Measurements from ENCODE around the gene PPP1R14B. TPM values are rescaled to one million over a fixed set of nuclear protein-coding genes. Genes with fewer than 3 reads are reported as not detected.

PPP1R14B gene
- total and polyA plus RNA-seq, 12 donors: 52.4 to 331 (median 92.5) TPM

DNA sequence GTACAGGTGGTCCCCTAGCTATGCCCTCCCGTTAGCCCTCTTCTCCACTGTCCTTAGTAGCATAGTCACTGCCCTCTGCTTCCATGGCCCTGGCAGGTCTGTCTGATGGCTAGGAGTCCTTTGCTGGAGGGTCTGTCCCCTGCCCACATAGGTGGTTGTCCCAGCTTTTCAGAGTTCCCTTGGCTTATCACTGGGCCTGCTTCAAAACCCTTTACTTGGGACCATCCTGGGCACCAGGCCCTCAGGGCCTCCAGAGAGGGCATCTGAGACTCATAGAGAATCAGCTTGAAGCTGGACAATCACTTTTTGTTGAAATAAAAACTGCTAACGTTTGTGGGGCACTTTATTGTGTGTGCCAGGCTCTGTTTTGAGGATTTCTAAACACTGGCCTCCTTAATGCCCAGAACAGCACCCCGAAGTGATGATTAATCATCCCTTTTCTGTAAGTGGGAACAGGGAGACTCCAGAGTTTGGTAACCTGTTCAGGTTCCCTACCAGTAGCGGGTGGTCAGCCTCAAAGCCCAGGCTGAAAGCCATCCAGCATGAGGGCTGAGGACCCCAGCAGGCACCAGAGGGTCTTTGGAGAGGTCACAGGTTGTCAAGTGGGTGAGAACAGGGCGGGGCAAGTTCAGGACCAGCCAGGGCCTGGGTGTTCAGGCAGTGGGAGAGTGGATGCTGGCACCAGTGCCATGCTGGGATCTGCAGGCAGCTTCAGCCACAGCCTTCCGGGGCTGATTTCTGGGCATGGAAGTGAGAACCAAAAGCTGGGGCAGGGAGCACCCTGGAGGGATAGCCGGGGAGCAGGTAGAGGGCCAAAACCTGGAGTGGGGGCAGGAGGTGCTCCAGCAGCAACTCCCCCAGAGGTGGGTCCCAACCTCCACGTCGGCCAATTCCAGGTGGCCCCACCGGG is 43.9 kb upstream of the PPP1R14B start:
- H3K9me3 ChIP-seq: no peaks in the 10 kb centered on the region
- 52 to 54% methylated on average over 10 of the region's 10 CpGs for WGBS, 2 donors
- TF ChIP-seq, protein P1, sequence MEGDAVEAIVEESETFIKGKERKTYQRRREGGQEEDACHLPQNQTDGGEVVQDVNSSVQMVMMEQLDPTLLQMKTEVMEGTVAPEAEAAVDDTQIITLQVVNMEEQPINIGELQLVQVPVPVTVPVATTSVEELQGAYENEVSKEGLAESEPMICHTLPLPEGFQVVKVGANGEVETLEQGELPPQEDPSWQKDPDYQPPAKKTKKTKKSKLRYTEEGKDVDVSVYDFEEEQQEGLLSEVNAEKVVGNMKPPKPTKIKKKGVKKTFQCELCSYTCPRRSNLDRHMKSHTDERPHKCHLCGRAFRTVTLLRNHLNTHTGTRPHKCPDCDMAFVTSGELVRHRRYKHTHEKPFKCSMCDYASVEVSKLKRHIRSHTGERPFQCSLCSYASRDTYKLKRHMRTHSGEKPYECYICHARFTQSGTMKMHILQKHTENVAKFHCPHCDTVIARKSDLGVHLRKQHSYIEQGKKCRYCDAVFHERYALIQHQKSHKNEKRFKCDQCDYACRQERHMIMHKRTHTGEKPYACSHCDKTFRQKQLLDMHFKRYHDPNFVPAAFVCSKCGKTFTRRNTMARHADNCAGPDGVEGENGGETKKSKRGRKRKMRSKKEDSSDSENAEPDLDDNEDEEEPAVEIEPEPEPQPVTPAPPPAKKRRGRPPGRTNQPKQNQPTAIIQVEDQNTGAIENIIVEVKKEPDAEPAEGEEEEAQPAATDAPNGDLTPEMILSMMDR (IDR thresholded peaks at IDR 0.05): no peak
- H3K27ac ChIP-seq: no peak overlapping the region
- DNase-seq (no peak), ATAC-seq (no peak)
- intact Hi-C loops (cut with DNase I): no loop called here
- peaks cover 11 to 32% (median 25%) of the 10 kb centered on the region in 9 donors for H3K4me1 ChIP-seq
- peaks cover 0 to 5% (median 0%) of the 10 kb centered on the region in 9 donors for H3K36me3 ChIP-seq
- peaks cover 17 to 60% (median 57%) of the 10 kb centered on the region in 7 donors for H3K27me3 ChIP-seq
- H3K4me3 ChIP-seq: no peak overlapping the region

DNA sequence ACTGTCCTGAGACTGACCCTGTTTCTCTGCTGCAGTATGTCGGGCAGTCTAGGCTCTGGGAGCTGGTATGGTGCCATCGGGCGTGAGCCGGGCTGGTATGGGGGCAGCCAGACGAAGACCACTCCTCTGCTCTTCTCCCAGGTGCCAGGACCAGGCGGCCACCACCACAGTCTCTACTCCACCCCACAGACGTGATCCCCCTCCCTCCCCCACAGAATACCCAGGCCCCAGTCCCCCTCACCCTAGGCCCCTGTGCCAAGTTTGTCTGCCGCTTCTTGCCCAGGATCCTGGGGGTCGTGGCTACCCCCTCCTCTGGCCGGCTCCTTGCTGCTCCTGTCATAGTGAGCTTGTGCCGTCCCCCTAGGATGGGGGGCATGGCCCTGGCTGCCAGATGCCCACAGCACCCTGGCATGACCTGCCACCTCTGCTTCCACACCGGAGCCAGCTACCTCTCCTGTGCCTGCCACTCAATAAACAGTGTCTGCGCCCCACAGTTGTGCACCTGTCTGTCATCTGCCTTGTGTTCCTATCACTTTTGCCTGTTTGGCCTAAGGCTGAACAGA is 42.3 kb upstream of the PPP1R14B start:
- 92 to 96% methylated on average over 13 of the region's 13 CpGs for WGBS, 2 donors
- TF ChIP-seq, protein P1 (IDR thresholded peaks at IDR 0.05): no peak
- peaks cover 17 to 45% (median 41%) of the 10 kb centered on the region in 7 donors for H3K27me3 ChIP-seq
- H3K9me3 ChIP-seq: no peaks in the 10 kb centered on the region
- DNase-seq (no peak), ATAC-seq (no peak)
- no peak overlapping the region for H3K4me3 ChIP-seq
- peaks cover 0 to 5% (median 0%) of the 10 kb centered on the region in 9 donors for H3K36me3 ChIP-seq
- peaks cover 14 to 34% (median 27%) of the 10 kb centered on the region in 9 donors for H3K4me1 ChIP-seq
- no peak overlapping the region for H3K27ac ChIP-seq
- intact Hi-C loops (cut with DNase I): no loop called here

DNA sequence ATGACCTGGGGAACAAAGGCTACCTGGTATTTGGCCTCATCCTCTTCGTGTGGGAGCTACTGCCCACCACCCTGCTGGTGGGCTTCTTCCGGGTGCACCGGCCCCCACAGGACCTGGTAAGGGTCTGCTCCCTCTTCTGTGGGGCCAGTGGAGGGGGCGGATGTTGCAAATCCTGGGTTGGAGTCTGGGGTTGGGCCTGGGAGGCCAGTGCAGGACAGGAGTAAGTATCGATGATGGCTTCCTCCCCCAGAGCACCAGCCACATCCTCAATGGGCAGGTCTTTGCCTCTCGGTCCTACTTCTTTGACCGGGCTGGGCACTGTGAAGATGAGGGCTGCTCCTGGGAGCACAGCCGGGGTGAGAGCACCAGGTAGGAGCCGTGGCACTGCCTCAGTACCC is 41.6 kb upstream of the PPP1R14B start:
- Histone ChIP-seq H3K4me1 (peaks cover 18 to 41% (median 35%) of the 10 kb centered on the region in 9 donors), H3K27ac (no peak overlapping the region), H3K9me3 (no peaks in the 10 kb centered on the region), H3K27me3 (peaks cover 17 to 38% (median 35%) of the 10 kb centered on the region in 7 donors), H3K36me3 (peaks cover 0 to 8% (median 0%) of the 10 kb centered on the region in 9 donors), H3K4me3 (no peak overlapping the region)
- DNase-seq (no peak), ATAC-seq (no peak)
- intact Hi-C loops (cut with DNase I): no loop called here
- WGBS, 2 donors: 94 to 96% methylated on average over 9 of the region's 9 CpGs
- TF ChIP-seq, protein P1 (IDR thresholded peaks at IDR 0.05): no peak

- no peak overlapping the region for H3K4me3 ChIP-seq
- 95 to 97% methylated on average over 33 of the region's 33 CpGs for WGBS, 2 donors
- no peak overlapping the region for H3K27ac ChIP-seq
- TF ChIP-seq, protein P1 (IDR thresholded peaks at IDR 0.05): no peak
- DNase-seq (no peak), ATAC-seq (no peak)
- peaks cover 18 to 46% (median 39%) of the 10 kb centered on the region in 9 donors for H3K4me1 ChIP-seq
- H3K36me3 ChIP-seq: peaks cover 0 to 13% (median 0%) of the 10 kb centered on the region in 9 donors
- intact Hi-C loops (cut with DNase I): no loop called here
- H3K9me3 ChIP-seq: no peaks in the 10 kb centered on the region
- peaks cover 17 to 32% (median 30%) of the 10 kb centered on the region in 7 donors for H3K27me3 ChIP-seq
Measured at GRCh38 chr11:64287676-64288352, 41.1 kb upstream of the PPP1R14B start.
